COLO668 (cell line): ENCODE results near the gene CFAP97.

Source experiments
- DNase-seq: peaks from one replicate; lab custom pipeline; 2025; ENCODE audit not compliant: unreplicated experiment; lab: John Stamatoyannopoulos, UW

Gene CFAP97

DNA sequence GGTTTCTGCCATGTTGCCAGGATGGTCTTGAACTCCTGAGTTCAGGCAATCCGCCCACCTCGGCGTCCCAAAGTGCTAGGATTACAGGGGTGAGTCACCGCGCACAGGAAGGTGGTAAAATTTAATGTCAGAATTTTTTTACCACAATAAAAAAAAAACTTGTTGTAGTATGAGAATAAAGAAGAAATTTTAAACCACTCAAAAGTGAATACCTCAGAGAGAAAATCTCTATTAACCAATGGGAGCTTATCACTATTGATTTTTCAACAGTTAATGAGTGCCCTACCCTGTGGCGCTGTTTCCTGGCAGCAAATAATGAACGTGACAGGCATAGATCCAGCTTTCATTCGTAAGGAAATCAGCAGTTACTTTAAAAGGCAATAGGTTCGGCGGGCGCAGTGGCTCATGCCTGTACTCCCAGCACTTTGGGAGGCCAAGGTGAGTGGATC, 93.4 kb downstream of the CFAP97 start:
- no peak for DNase-seq

DNA sequence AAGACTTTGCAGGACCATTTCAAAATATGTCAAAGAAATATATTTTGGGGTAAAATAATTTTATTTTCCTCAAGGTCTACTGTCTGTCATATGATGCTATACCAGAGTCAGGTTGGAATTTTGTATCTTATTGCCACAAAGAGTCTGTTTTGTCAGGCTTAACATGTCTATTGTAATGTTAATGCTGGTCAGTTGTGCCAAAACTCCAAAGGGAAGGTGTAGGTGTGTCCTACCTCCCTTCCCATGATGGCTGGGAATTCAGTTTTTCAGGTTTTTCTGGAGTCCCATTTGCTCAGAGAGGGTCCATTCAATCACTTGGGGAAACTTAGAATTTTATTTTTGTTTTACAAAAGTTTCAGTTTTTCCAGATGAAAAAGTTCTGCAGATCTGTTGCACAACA, 94.1 kb downstream of the CFAP97 start:
- DNase-seq, result no peak
